ENCODE data around the gene TEF. TPM values are rescaled to one million over a fixed set of nuclear protein-coding genes. Genes with fewer than 3 reads are reported as not detected.
A peak's percentile ranks its signal among the peaks of the same experiment; 100 is the strongest.
"Not testable (repeated sequence)": the region's sequence is repeated elsewhere in the genome, so short reads cannot be mapped to it uniquely, and the experiment has no call there.

Gene TEF
- total and polyA plus RNA-seq, 4 donors: 5.7 to 16.2 (median 10.2) TPM

DNA sequence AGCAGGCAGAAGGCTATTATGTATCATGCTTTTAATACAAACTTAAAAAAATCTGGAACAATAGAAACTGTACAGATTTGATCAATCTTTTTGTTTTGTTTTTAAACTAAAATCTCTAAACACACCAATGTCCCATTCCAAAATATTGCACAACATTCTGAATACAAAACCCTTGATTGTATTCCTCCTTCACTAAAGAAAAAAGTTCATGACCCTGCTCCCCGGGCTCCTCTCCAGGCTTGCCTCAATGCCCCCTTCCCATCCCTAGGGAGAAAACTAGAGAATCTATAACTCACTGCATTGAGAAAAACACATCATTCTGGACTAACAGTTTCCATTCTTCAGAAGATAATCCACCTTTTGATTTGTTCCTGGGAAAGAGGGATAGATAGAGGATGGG, 51.7 kb downstream of the TEF start:
- not testable (repeated sequence) for H3K9ac ChIP-seq (ENCODE audit: low read depth in 1 of 2, low read length in 2 of 2); DNase-seq (ENCODE audit: low spot score); H3K27ac ChIP-seq (ENCODE audit: low read depth in 1 of 2, low read length in 2 of 2); H3K27me3 ChIP-seq (ENCODE audit: control insufficient read depth in 4 of 4, insufficient read depth in 4 of 4, low read length in 3 of 4); H3K4me3 ChIP-seq (ENCODE audit: low read depth in 1 of 3, low read length in 3 of 3); H3K9me3 ChIP-seq (ENCODE audit: control insufficient read depth in 4 of 4, low read length in 3 of 4)
- Histone ChIP-seq H3K36me3 (ENCODE audit: control insufficient read depth in 4 of 4, insufficient read depth in 3 of 4, low read depth in 1 of 4, low read length in 3 of 4) (peaks cover 17 to 29% (median 21%) of the 10 kb centered on the region in 4 donors), H3K4me1 (ENCODE audit: control insufficient read depth in 4 of 4, insufficient read depth in 4 of 4, low read length in 3 of 4) (peaks cover 7 to 39% (median 21%) of the 10 kb centered on the region in 4 donors)
- peak; percentile 10 to 22 for TF ChIP-seq RXRA (IDR thresholded peaks at IDR 0.05)
- 41% methylated on average over 1 of the region's 1 CpG for WGBS

DNA sequence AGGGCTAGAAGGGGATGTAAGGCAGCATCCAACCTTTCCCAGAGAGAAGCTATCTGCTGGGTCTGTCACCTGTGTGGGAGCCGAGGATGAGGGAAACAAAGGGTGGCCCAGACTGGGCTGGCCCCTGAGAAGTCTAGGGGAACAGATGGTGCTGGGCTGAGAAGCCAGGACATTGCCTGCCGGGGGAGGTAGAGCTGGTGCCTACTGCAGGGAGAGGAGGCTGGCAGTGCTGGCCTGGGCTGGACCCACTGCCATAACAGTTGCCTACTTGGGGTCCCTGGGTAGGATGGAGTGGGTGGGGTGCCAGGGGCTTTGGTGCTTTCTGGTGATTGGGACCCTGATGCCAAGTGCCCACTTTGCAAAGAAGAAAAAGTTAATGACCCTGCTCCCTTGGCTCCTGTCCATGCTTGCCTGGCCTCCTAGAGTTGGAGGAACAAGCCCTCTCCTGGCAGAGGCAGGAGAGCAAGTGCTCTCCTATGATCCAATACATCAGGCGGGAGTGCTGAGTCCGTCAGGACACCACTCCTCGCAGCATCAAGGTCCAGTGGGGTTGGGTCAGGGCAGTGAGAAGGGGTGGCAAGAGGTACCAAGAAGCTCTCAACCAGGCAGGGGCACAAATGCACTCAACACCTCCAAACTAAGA, 52.7 kb downstream of the TEF start:
- H3K9me3 ChIP-seq (ENCODE audit: control insufficient read depth in 4 of 4, low read length in 3 of 4); H3K4me3 ChIP-seq (ENCODE audit: low read depth in 1 of 3, low read length in 3 of 3); H3K27me3 ChIP-seq (ENCODE audit: control insufficient read depth in 4 of 4, insufficient read depth in 4 of 4, low read length in 3 of 4); DNase-seq (ENCODE audit: low spot score); H3K9ac ChIP-seq (ENCODE audit: low read depth in 1 of 2, low read length in 2 of 2); H3K27ac ChIP-seq (ENCODE audit: low read depth in 1 of 2, low read length in 2 of 2): not testable (repeated sequence)
- Histone ChIP-seq H3K4me1 (ENCODE audit: control insufficient read depth in 4 of 4, insufficient read depth in 4 of 4, low read length in 3 of 4) (peaks cover 9 to 46% (median 25%) of the 10 kb centered on the region in 4 donors), H3K36me3 (ENCODE audit: control insufficient read depth in 4 of 4, insufficient read depth in 3 of 4, low read depth in 1 of 4, low read length in 3 of 4) (peaks cover 17 to 31% (median 21%) of the 10 kb centered on the region in 4 donors)
- TF ChIP-seq RAD21 (IDR thresholded peaks at IDR 0.05): peak in 1 of 2 donors; percentile 29
- peak in 1 of 2 donors; percentile 16 for TF ChIP-seq RXRA (IDR thresholded peaks at IDR 0.05)
- 74% methylated on average over 5 of the region's 5 CpGs for WGBS

- TF ChIP-seq RXRA (IDR thresholded peaks at IDR 0.05): no peak
- no peak for TF ChIP-seq SP1 (IDR thresholded peaks at IDR 0.05)
- no peak for TF ChIP-seq YY1 (IDR thresholded peaks at IDR 0.05)
- WGBS: 77% methylated on average over 4 of the region's 4 CpGs
These were observed 53.8 kb downstream of the TEF start for GRCh38 chr22:41435560-41435959.

GRCh38 chr22:41436322-41437113, 54.8 kb downstream of the TEF start:
- Histone ChIP-seq H3K4me1 (ENCODE audit: control insufficient read depth in 4 of 4, insufficient read depth in 4 of 4, low read length in 3 of 4) (peaks cover 9 to 49% (median 27%) of the 10 kb centered on the region in 4 donors), H3K4me3 (ENCODE audit: low read depth in 1 of 3, low read length in 3 of 3) (no peak overlapping the region), H3K27ac (ENCODE audit: low read depth in 1 of 2, low read length in 2 of 2) (no peak overlapping the region), H3K36me3 (ENCODE audit: control insufficient read depth in 4 of 4, insufficient read depth in 3 of 4, low read depth in 1 of 4, low read length in 3 of 4) (peaks cover 17 to 30% (median 21%) of the 10 kb centered on the region in 4 donors), H3K27me3 (ENCODE audit: control insufficient read depth in 4 of 4, insufficient read depth in 4 of 4, low read length in 3 of 4) (no peaks in the 10 kb centered on the region), H3K9me3 (ENCODE audit: control insufficient read depth in 4 of 4, low read length in 3 of 4) (no peaks in the 10 kb centered on the region), H3K9ac (ENCODE audit: low read depth in 1 of 2, low read length in 2 of 2) (no peak overlapping the region)
- no peak for DNase-seq (ENCODE audit: low spot score)
- WGBS: 85% methylated on average over 23 of the region's 23 CpGs
- TF ChIP-seq, protein P1, sequence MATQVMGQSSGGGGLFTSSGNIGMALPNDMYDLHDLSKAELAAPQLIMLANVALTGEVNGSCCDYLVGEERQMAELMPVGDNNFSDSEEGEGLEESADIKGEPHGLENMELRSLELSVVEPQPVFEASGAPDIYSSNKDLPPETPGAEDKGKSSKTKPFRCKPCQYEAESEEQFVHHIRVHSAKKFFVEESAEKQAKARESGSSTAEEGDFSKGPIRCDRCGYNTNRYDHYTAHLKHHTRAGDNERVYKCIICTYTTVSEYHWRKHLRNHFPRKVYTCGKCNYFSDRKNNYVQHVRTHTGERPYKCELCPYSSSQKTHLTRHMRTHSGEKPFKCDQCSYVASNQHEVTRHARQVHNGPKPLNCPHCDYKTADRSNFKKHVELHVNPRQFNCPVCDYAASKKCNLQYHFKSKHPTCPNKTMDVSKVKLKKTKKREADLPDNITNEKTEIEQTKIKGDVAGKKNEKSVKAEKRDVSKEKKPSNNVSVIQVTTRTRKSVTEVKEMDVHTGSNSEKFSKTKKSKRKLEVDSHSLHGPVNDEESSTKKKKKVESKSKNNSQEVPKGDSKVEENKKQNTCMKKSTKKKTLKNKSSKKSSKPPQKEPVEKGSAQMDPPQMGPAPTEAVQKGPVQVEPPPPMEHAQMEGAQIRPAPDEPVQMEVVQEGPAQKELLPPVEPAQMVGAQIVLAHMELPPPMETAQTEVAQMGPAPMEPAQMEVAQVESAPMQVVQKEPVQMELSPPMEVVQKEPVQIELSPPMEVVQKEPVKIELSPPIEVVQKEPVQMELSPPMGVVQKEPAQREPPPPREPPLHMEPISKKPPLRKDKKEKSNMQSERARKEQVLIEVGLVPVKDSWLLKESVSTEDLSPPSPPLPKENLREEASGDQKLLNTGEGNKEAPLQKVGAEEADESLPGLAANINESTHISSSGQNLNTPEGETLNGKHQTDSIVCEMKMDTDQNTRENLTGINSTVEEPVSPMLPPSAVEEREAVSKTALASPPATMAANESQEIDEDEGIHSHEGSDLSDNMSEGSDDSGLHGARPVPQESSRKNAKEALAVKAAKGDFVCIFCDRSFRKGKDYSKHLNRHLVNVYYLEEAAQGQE (IDR thresholded peaks at IDR 0.05): no peak
- no peak for TF ChIP-seq TAF1 (conservative IDR thresholded peaks at IDR 0.05)
- no peak for TF ChIP-seq EGR1 (IDR thresholded peaks at IDR 0.05; ENCODE audit: low read depth in 2 of 2)
- no peak for TF ChIP-seq NR2F2 (IDR thresholded peaks at IDR 0.05)
- no peak for TF ChIP-seq ZBTB33 (IDR thresholded peaks at IDR 0.05)
- TF ChIP-seq JUND (IDR thresholded peaks at IDR 0.05): no peak
- no peak for TF ChIP-seq CTCF (IDR thresholded peaks at IDR 0.05; ENCODE audit: low read depth, low read length, missing input control)
- no peak for TF ChIP-seq SP1 (IDR thresholded peaks at IDR 0.05)
- TF ChIP-seq FOXA1 (IDR thresholded peaks at IDR 0.05): no peak
- TF ChIP-seq RXRA (IDR thresholded peaks at IDR 0.05): no peak
- TF ChIP-seq HNF4G (IDR thresholded peaks at IDR 0.05): no peak
- TF ChIP-seq HNF4A (conservative IDR thresholded peaks at IDR 0.05): no peak

More at GRCh38 chr22:41435560-41435959, 53.8 kb downstream of the TEF start:
- H3K9ac ChIP-seq (ENCODE audit: low read depth in 1 of 2, low read length in 2 of 2): no peak overlapping the region
- H3K27ac ChIP-seq (ENCODE audit: low read depth in 1 of 2, low read length in 2 of 2): no peak overlapping the region
- DNase-seq (ENCODE audit: low spot score): no peak
- H3K4me3 ChIP-seq (ENCODE audit: low read depth in 1 of 3, low read length in 3 of 3): no peak overlapping the region
- H3K9me3 ChIP-seq (ENCODE audit: control insufficient read depth in 4 of 4, low read length in 3 of 4): no peaks in the 10 kb centered on the region
- peaks cover 9 to 47% (median 26%) of the 10 kb centered on the region in 4 donors for H3K4me1 ChIP-seq (ENCODE audit: control insufficient read depth in 4 of 4, insufficient read depth in 4 of 4, low read length in 3 of 4)
- peaks cover 17 to 33% (median 21%) of the 10 kb centered on the region in 4 donors for H3K36me3 ChIP-seq (ENCODE audit: control insufficient read depth in 4 of 4, insufficient read depth in 3 of 4, low read depth in 1 of 4, low read length in 3 of 4)
- H3K27me3 ChIP-seq (ENCODE audit: control insufficient read depth in 4 of 4, insufficient read depth in 4 of 4, low read length in 3 of 4): no peaks in the 10 kb centered on the region
